Activated CD4-positive, alpha-beta T cell treated with anti-CD3 and anti-CD28 coated beads, Interleukin-10, Interleukin-2, amounts not matched to agents 100 ng/mL and 50 ng/mL, durations not matched to agents 16 hours and 8 hours (primary cell): ENCODE measurements around the gene MICB.
"Not testable (repeated sequence)": the region's sequence is repeated elsewhere in the genome, so short reads cannot be mapped to it uniquely, and the experiment has no call there.

Source experiments
- DNase-seq: peaks from one replicate; pipeline ENCODE4 v3.0.0-alpha.2; 2020

Gene MICB

DNA sequence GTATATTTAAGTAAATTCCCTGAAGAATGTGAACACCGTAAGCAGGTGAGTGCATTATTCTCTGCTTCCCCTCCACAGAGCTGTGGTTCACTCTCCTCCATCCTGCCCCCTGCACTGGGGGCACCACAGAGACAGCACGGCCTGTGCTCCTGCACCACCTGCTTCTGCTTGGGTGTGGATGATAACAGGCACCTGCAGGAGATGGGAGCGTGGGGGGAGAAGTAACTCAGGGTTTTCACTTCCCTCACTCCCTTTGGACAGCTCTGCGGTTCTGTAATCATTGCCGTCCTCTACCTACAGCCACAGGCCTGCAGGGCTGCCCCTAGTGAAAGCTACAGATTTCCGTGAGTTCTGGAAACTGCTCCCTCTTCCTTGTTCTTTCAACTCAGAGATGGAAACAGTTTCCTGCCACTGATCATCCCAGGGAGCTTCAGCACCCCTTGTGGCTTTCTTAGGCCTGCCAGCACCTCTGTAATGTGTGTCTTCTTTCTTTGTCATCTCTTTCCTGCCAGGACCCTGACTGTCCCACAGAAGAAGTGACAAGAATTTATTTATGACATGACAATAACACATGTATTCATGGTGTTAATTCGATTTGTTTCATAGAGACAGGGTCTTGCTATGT, 21.3 kb upstream of the MICB start:
- DNase-seq: no peak

DNA sequence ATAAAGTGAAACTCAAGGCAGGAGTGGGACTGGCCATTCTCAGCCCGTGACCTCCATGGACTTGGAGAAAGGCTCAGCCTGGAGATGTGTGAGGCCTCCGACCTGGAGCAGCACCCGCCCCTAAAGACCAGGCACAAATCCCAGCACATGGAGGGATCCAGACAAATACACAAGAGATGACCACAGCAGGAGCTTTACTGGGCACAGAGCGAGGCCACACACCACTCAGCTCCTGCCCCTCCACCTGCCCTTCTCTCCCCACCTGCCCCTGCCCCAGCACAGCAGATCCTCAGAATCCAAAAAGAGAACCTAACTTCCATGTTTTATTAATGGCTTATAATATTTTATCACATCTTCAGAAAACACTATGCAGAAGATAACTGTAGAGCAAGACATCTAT, 20.4 kb upstream of the MICB start:
- no peak for DNase-seq

GRCh38 chr6:31478186-31478950, 19.6 kb upstream of the MICB start:
- no peak for DNase-seq

DNA sequence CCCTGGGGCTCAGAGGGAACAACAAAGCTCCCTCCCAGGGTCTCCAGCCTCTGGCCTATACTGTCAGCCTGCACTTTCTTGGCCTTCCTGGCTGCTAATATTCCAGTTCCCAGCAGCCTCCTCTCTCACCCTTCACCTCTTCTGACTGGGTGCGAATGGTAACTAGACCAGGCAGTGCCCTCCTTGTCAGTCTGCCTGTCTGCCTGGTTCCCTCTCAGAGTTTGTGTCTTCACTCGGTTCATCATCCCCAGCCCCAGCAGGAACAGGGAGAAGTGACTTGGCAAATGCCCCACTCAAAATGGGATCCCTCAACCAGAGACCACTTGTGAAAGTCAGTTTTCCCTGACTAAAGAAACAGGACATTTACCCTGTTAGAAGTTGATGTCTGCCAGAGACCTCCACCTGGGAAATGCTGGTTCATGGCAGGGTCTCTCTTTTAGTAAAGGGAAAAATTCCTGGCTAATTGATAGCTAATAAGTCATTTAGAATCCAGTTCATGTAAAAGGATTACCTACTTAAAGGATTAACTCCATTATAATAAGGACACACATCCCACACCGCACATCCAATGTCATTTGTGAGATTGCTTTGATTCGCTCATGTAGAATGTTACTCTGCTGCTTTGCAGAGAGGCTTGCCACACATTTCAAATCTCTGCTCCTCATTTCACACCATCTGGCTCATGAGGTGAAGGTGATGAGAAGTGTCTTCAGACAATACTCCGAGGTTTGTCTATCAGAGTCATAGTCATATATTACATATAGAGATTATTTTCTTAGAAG, 18.6 kb upstream of the MICB start:
- no peak for DNase-seq

DNA sequence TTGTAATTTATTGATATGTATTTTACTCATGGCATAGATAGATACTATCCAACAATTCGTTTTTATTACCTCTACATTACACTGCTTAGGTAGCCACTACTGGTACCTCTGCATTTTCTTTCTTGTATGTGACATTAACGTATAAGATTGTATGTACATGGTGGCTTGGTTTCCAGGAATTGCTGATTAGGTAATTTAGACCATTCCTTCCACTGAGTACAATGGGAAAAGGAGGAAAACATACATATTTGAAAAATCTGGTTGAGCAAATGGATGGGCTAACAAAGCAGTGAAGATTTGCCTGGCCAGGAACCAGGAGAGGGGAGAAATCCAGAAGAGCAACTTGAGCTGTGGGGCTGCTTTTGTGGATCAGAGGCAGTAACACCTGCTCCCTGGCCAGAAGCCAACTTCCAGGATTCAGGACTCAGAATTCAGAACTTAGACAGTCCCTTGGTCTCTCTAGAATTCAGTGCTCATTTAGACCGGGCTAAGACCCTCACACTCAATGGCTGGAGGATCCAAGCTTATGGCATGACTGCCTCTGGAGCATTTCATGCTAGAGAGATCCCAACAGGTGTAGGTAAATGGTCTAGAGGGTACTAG, 17.9 kb upstream of the MICB start:
- no peak for DNase-seq

DNA sequence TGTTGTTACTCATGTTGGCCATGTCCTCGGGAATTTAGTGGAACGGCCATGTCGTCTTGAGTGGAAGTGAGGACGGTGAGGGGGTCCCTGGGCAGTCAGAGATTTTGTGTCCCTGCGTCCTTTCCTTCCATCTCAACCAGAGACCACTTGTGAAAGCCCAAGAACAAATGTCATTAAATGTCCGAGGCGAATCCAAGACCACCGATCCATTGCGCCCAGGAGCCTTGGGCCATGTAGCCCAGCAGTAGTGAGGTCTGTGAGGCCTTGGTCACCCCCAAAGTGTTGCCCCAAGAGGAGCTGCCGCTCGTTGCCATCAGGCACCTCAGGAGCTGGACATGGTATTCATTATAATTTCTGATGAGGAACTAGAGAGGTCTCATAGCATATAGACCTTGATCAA, 17.4 kb upstream of the MICB start:
- DNase-seq: no peak

DNA sequence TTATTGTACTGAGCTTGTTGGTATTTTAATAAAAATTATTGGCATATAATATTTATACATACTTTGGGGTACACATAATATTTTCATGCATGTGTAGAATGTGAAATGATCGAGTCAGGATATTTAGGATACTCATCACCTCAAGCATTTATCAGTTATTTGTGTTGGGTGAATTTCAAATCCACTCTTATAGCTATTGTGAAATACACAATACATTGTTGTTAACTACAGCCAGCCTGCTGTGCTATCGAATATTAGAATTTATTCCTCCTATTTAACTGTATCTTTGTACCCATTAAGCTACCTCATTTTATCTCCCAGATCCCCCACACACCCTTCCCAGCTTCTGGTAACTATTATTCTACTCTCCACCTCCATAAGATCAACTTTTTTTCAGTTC, 14.6 kb upstream of the MICB start:
- DNase-seq: no peak

- DNase-seq: no peak
Observed at GRCh38 chr6:31485055-31485454, 12.9 kb upstream of the MICB start.

DNA sequence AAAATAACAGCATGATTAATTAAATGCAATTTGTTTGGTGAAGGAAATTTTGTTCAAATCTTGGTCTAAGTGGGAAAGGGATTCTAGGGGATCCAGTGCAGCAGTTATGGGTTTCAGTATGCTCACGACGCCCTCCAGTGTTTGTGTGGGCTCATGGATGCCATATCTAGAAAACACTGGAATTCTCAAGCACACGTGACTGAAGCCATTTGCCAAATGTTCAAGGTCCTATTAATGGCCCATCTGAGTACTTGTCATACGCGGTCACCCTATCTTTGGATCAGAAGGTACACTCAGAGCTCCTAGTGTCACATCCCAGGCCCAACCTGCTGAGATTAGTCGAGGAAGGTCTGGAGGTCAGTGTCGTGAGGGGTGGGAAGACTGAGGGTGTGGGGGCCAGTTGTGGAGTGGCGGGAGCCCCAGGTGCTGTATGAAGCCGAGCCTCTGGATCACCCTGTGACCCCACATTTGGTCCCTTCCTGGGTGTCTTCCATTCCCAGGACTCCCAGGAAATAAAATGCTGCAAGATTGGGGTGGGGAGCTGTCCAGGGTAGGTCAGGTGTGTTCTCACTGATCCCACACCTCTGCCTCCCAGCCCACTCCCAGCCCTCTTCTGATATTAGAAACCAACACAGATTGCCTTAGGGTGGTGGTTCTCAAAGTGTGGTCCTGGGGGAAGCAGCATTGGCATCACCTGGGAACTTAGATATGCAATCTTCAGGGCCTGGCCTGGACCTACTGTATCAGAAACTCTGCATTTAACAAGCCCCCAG, 11.7 kb upstream of the MICB start:
- not testable (repeated sequence) for DNase-seq

DNA sequence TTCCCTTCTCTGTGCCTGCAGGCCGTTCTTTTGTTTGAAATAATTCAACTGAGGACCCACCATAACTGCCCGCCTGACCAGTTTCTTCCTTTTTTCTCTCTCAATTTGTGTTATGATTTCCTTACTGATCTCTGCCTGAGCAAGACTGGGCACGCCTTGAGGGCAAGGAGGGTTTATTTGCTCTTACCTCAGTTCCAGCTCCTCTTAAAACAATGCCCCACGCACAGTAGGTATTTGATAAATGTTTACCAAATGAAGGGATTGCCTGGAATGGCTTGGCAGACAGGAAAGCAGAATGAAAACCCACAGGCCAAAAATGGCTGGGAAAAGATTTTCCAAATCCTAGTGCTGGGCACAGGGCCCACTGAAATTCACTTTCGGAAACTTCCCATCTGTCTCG, 10.3 kb upstream of the MICB start:
- not testable (repeated sequence) for DNase-seq

DNA sequence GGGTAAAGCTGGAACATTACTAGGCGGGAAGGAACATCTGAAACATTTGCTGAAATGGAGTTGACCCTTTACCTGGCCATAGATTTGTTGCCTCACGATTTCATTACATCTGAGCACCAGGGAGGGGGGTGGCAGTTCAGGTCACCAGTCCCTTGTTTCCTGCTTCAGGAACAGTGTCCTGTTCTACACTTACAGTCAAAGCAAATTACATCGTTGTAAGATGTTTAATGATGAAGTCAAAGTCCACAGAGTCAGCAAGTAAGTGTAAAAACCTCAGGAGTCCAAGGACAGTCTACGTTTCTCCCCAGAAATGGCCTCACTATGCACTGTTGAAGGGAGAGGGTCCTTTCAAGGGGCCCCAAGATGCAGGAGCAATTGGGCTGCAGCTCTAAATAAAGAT, 8.9 kb upstream of the MICB start:
- no peak for DNase-seq

- no peak for DNase-seq
Observed at GRCh38 chr6:31490115-31490873, 7.7 kb upstream of the MICB start.

- not testable (repeated sequence) for DNase-seq
Observed at GRCh38 chr6:31493550-31493874, 4.4 kb upstream of the MICB start.

GRCh38 chr6:31493875-31494694, 3.9 kb upstream of the MICB start:
- DNase-seq: peak; percentile 85

DNA sequence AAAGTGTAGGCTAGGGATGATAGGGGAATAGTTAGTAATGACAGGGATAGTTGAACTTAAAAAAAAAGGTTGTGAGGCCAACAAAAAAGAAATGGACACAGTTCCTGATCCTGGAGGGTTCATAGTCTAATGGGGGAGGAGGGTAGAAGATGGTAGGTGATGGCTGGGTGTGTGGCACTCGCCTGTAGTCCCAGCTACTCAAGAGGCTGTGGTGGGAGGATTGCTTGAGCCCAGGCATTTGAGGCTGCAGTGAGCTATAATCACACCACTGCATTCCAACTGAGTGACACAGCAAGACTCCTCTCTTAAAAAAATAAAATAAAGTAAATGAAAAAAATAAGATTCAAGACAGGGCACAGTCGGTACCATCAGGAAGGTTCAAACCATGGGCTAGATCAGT, 2.4 kb upstream of the MICB start:
- no peak for DNase-seq

DNA sequence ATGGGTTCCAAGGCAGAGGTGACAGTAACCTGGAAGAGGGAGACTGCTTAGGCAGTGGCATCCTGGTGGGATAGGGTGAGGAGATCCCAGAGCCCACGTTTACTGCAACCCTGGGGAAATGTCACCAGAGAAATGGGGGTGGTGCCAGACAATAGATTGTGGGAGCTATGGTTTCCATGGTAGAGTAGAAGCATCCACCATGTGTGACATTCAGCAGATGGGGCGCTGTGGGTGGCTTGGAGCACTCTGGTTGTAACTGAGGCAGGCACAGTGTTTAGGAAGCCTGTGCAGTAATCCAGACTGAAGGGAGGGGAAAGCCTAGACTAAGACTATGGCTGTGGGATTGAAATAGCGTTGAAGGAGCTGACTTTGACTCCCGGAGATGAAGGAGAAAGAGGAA, 1.1 kb upstream of the MICB start:
- peak; percentile 30 for DNase-seq

DNA sequence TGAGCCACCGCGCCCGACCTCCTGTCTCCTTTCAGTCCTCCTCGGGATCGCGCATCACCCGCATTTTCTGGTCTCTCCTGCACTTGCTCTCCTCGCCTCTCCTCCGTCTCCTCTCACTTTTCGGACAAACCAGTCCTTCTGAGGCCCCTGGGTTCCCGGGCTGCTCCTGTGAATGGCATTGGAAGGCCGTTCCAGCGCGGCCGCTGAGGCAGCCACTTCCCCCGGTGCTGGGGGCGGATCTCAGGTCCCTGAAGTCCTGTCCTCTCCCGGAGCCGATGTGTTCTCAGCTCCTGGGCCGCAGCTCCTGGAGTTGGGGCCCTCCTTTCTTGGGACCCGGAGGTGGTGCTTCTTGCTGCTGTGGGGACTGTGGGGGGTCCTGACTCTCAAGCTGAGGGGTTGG, 803 bp downstream of the MICB start:
- DNase-seq: no peak

- not testable (repeated sequence) for DNase-seq
Observed at GRCh38 chr6:31499648-31500047, 1.7 kb downstream of the MICB start.

DNA sequence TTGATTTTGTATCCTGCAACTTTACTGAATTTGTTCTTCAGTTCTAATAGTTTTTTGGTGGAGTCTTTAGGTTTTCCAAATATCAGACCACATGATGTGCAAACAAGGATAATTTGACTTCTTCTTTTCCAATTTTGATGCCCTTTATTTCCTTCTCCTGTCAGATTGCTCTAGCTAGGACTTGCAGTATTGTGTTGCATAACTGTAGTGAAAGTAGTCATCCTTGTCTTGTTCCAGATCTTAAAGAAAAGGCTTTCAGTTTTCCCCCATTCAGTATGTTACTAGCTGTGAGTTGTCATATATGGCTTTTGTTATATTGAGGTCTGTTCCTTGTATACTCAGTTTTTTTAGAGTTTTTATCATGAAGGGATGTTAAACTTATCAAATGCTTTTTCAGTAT, 4.6 kb downstream of the MICB start:
- no peak for DNase-seq

DNA sequence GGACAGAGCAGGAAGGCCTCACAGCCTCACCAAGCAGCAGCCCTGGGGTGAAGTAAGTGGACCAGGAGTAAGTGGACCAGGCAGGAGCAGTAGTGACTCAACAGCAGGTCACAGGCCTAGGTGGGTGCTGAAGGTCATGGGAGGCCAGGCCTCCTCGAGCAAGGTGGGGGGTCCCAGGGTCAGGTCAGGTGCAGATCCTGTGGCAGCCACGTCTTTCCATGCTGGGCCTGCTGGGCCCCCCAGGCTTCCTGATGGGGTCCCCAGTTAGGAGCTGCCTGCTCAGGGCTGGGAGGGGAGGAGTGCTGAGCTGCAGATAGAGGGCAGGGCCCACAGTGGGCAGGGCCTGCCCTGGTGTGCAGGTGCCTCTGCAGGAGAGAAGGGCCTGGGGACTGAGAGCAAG, 11.1 kb downstream of the MICB start:
- DNase-seq: not testable (repeated sequence)

DNA sequence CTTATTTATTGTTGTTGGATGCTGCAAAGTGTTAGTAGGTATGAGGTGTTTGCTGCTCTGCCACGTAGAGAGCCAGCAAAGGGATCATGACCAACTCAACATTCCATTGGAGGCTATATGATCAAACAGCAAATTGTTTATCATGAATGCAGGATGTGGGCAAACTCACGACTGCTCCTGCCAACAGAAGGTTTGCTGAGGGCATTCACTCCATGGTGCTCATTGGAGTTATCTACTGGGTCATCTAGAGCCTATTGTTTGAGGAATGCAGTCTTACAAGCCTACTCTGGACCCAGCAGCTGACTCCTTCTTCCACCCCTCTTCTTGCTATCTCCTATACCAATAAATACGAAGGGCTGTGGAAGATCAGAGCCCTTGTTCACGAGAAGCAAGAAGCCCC, 12.1 kb downstream of the MICB start:
- no peak for DNase-seq
